ENCODE results near the gene CCL17.
A peak's percentile ranks its signal among the peaks of the same experiment; 100 is the strongest.

The CCL17 gene

GRCh38 chr16:57413301-57413730, 8.7 kb downstream of the CCL17 start:
- Histone ChIP-seq H3K4me3 (IDR thresholded peaks at IDR 0.05; ENCODE audit: insufficient read depth, low read depth, low read length) (no peak overlapping the region), H4K20me1 (ENCODE audit: insufficient read depth) (no peaks in the 10 kb centered on the region), H2AFZ (ENCODE audit: low read depth) (no peak overlapping the region), H3K4me1 (ENCODE audit: low read depth, poor library complexity, severe bottlenecking) (peaks cover 2% of the 10 kb centered on the region), H3K27ac (no peak overlapping the region), H3K9ac (no peak overlapping the region), H3K27me3 (ENCODE audit: insufficient read depth, low read depth) (no peaks in the 10 kb centered on the region; the same call in 1 of the 2 replicates), H3K36me3 (ENCODE audit: insufficient read depth) (no peaks in the 10 kb centered on the region), H3K79me2 (ENCODE audit: insufficient read depth, low read depth) (no peaks in the 10 kb centered on the region), H3K4me2 (no peak overlapping the region)
- TF ChIP-seq CTCF (conservative IDR thresholded peaks at IDR 0.05; ENCODE audit: low read depth, low read length): no peak

GRCh38 chr16:57413733-57414132, 9.2 kb downstream of the CCL17 start:
- H3K36me3 ChIP-seq (ENCODE audit: insufficient read depth): no peaks in the 10 kb centered on the region
- no peaks in the 10 kb centered on the region for H4K20me1 ChIP-seq (ENCODE audit: insufficient read depth)
- no peaks in the 10 kb centered on the region for H3K79me2 ChIP-seq (ENCODE audit: insufficient read depth, low read depth)
- H3K27ac ChIP-seq: no peak overlapping the region
- no peak overlapping the region for H3K4me3 ChIP-seq (IDR thresholded peaks at IDR 0.05; ENCODE audit: insufficient read depth, low read depth, low read length)
- H3K4me2 ChIP-seq: no peak overlapping the region
- no peak for TF ChIP-seq CTCF (conservative IDR thresholded peaks at IDR 0.05; ENCODE audit: low read depth, low read length)
- H2AFZ ChIP-seq (ENCODE audit: low read depth): no peak overlapping the region
- peaks cover 6% of the 10 kb centered on the region for H3K4me1 ChIP-seq (ENCODE audit: low read depth, poor library complexity, severe bottlenecking)
- no peak overlapping the region for H3K9ac ChIP-seq
- H3K27me3 ChIP-seq (ENCODE audit: insufficient read depth, low read depth): no peaks in the 10 kb centered on the region; the same call in 1 of the 2 replicates

GRCh38 chr16:57416084-57416483, 11.5 kb downstream of the CCL17 start:
- Histone ChIP-seq H4K20me1 (ENCODE audit: insufficient read depth) (no peaks in the 10 kb centered on the region), H3K4me2 (no peak overlapping the region), H3K4me1 (ENCODE audit: low read depth, poor library complexity, severe bottlenecking) (peaks cover 13% of the 10 kb centered on the region), H3K79me2 (ENCODE audit: insufficient read depth, low read depth) (no peaks in the 10 kb centered on the region), H2AFZ (ENCODE audit: low read depth) (no peak overlapping the region), H3K36me3 (ENCODE audit: insufficient read depth) (no peaks in the 10 kb centered on the region), H3K27me3 (ENCODE audit: insufficient read depth, low read depth) (no peaks in the 10 kb centered on the region), H3K4me3 (IDR thresholded peaks at IDR 0.05; ENCODE audit: insufficient read depth, low read depth, low read length) (no peak overlapping the region), H3K27ac (no peak overlapping the region), H3K9ac (no peak overlapping the region)
- no peak for TF ChIP-seq CTCF (conservative IDR thresholded peaks at IDR 0.05; ENCODE audit: low read depth, low read length)

GRCh38 chr16:57419506-57419905, 14.9 kb downstream of the CCL17 start:
- Histone ChIP-seq H3K4me3 (IDR thresholded peaks at IDR 0.05; ENCODE audit: insufficient read depth, low read depth, low read length) (no peak overlapping the region), H3K4me1 (ENCODE audit: low read depth, poor library complexity, severe bottlenecking) (peaks cover 13% of the 10 kb centered on the region), H3K36me3 (ENCODE audit: insufficient read depth) (no peaks in the 10 kb centered on the region), H3K27me3 (ENCODE audit: insufficient read depth, low read depth) (no peaks in the 10 kb centered on the region), H3K9ac (no peak overlapping the region), H3K27ac (no peak overlapping the region), H3K79me2 (ENCODE audit: insufficient read depth, low read depth) (no peaks in the 10 kb centered on the region), H3K4me2 (no peak overlapping the region), H2AFZ (ENCODE audit: low read depth) (peak overlapping the region; percentile 72; the same call in 1 of the 2 replicates), H4K20me1 (ENCODE audit: insufficient read depth) (no peaks in the 10 kb centered on the region)
- no peak for TF ChIP-seq CTCF (conservative IDR thresholded peaks at IDR 0.05; ENCODE audit: low read depth, low read length)
